ENCODE results near the gene DNAJC17.

DNA sequence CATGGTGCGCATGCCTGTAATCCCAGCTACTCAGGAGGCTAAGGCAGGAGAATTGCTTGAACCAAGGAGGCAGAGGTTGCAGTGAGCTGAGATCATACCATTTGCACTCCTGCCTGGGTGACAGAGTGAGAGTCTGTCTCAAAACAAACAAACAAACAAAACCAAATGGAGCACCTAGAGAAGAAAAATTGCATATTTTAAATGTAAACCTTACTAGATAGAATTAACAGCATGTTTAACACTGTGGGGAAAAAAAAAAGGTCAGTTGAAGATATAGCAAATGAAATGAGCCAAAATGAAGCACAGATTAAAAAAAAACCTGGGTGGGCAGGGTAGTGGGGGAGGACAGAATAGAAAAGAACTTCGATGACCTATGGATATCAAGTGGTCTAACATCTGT lies 13.9 kb upstream of the DNAJC17 start:
- TF ChIP-seq, protein P1, sequence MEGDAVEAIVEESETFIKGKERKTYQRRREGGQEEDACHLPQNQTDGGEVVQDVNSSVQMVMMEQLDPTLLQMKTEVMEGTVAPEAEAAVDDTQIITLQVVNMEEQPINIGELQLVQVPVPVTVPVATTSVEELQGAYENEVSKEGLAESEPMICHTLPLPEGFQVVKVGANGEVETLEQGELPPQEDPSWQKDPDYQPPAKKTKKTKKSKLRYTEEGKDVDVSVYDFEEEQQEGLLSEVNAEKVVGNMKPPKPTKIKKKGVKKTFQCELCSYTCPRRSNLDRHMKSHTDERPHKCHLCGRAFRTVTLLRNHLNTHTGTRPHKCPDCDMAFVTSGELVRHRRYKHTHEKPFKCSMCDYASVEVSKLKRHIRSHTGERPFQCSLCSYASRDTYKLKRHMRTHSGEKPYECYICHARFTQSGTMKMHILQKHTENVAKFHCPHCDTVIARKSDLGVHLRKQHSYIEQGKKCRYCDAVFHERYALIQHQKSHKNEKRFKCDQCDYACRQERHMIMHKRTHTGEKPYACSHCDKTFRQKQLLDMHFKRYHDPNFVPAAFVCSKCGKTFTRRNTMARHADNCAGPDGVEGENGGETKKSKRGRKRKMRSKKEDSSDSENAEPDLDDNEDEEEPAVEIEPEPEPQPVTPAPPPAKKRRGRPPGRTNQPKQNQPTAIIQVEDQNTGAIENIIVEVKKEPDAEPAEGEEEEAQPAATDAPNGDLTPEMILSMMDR (IDR thresholded peaks at IDR 0.05), result no peak
- no peak for TF ChIP-seq POLR2A (IDR thresholded peaks at IDR 0.05)
